ENCODE data around the gene PRKCZ. TPM values are rescaled to one million over a fixed set of nuclear protein-coding genes. Genes with fewer than 3 reads are reported as not detected.

Gene PRKCZ
- 1.6 and 3.9 TPM in 2 replicates for total RNA-seq

GRCh38 chr1:2049718-2050431 lies at the start of gene PRKCZ:
TSS of gene PRKCZ (plus strand) at chr1:2050411. CDS start at chr1:2050631, 220 bp downstream.

GRCh38 chr1:2003541-2004131 lies 46.6 kb upstream of the PRKCZ start, which contains the start of gene CFAP74:
TSS of gene CFAP74 (minus strand) at chr1:2003786. CDS start at chr1:1990956, 12,830 bp downstream.

DNA sequence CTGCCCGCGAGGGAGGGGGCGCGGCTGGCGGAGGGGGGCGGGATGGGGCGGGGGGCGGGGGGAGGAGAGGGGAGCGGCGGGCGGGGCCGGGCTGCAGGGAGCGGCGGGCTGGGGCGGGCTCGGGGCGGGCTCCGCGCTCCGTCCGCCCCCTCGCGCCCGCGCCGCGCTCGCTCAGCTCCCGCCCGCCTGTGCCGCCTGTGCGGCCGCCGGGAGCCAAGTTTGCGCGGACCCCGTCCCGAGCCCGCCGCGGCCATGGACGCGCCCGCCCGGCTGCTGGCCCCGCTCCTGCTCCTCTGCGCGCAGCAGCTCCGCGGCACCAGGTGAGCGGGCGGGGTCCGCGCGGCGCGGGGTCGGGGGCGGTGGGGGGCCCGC lies 31.1 kb upstream of the PRKCZ start, which contains the start of gene GABRD:
TSS of gene GABRD (plus strand) at position 174 of the 372 bp plus-strand sequence. CDS start at position 253, 79 bp downstream.

DNA sequence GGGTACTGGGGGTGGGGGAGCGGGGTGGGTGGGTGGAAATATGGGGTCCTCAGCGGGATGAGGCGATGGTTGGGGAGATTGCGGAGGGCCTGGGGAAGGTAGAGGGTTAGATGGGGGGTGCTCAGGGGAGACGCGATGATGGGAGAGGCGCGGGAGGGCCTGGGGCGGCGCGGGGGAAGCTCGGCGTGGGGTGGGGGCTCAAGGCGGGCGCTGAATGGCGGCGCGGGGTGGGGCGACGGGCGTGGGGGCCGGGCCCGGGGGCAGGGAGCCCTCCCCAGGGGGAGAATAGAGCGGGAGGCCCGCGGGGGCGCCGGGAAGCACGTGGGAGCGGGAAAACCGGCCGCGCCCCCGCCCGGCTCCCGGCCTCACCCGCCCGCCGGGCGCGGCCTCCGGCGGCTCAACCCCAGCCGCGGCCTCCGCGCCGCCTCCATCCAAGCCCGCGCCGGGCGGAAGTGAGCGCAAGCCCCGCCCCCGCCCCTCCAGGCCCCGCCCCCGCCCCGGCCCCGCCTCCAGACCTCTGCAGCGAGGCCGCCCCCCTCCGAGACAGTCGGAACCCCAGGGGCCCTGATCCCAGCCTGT lies 144.2 kb downstream of the PRKCZ start, which contains the start of gene FAAP20:
TSS of gene FAAP20 (minus strand) at position 454 of the 579 bp plus-strand sequence. CDS start at position 431, 23 bp downstream.

GRCh38 chr1:2228157-2228594 lies 178.0 kb downstream of the PRKCZ start, which contains the start of gene SKI:
TSS of gene SKI (plus strand) at chr1:2228319. CDS start at chr1:2228767, 448 bp downstream.

Other genes with a start within 250 kb of the PRKCZ start
- gene GNB1, start 159.3 kb upstream of the PRKCZ start, total RNA-seq: 137 and 170 TPM in 2 replicates
- 0.14 and 0.66 TPM in 2 replicates for gene CALML6, start 135.2 kb upstream of the PRKCZ start, total RNA-seq
- 0.43 and 0.44 TPM in 2 replicates for gene TMEM52, start 131.1 kb upstream of the PRKCZ start, total RNA-seq
- gene CFAP74, start 46.6 kb upstream of the PRKCZ start, total RNA-seq: not detected in 2 replicates
- not detected in 2 replicates for gene GABRD, start 31.1 kb upstream of the PRKCZ start, total RNA-seq
- gene FAAP20, start 144.4 kb downstream of the PRKCZ start, total RNA-seq: 24.9 TPM in 2 replicates
- 20.6 and 37.7 TPM in 2 replicates for gene SKI, start 177.9 kb downstream of the PRKCZ start, total RNA-seq